ENCODE data around the gene CAPS. TPM values are rescaled to one million over a fixed set of nuclear protein-coding genes. Genes with fewer than 3 reads are reported as not detected.
A peak's percentile ranks its signal among the peaks of the same experiment; 100 is the strongest.

CAPS gene
- total RNA-seq, 1 donor from 2014 or later = 9.3 TPM

- no peak for TF ChIP-seq CTCF (IDR thresholded peaks at IDR 0.05; ENCODE audit: unreplicated experiment)
- peaks cover 7% of the 10 kb centered on the region for H3K27me3 Mint-ChIP-seq (ENCODE audit: unreplicated experiment)
- H3K9me3 Mint-ChIP-seq (ENCODE audit: unreplicated experiment) = no peaks in the 10 kb centered on the region
- H3K4me3 Mint-ChIP-seq (ENCODE audit: unreplicated experiment) = peak overlapping the region; percentile 25
- DNase-seq (ENCODE audit: low spot score) = no peak
- peak overlapping the region; percentile 48 for H3K27ac Mint-ChIP-seq (ENCODE audit: unreplicated experiment)
- H3K36me3 Mint-ChIP-seq (ENCODE audit: low read depth, unreplicated experiment) = peaks cover 9% of the 10 kb centered on the region
- peaks cover 64% of the 10 kb centered on the region for H3K4me1 Mint-ChIP-seq (ENCODE audit: unreplicated experiment)
Measured at GRCh38 chr19:5953030-5953589, 39.1 kb downstream of the CAPS start.

DNA sequence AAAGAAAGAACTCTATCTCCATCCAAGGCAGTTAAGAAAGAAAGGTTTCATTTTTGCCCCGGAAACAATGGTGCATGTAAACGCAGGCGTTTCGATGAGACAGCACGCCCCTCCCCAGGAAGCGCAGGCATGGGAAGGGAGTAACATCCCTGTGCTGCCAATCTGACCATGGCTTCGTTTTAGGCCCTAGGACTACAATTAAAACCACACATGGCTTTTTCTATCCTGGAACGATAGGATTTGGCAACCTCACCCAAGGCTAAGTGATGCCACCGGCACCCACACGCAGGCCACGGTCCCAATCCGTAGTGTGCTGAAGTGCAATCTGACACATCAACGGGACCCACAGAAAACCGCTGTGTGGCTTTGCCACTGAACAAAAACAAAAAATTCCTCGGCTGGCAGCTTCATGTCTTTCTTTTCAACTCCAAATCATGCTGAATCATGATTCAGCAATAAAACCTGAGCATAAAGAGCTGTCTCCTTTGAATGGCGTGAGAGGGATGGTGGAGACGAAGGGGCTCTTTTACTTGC is 39.7 kb downstream of the CAPS start:
- Mint-ChIP-seq H3K27ac (ENCODE audit: unreplicated experiment) (no peak overlapping the region), H3K9me3 (ENCODE audit: unreplicated experiment) (no peaks in the 10 kb centered on the region), H3K36me3 (ENCODE audit: low read depth, unreplicated experiment) (peaks cover 10% of the 10 kb centered on the region), H3K27me3 (ENCODE audit: unreplicated experiment) (peaks cover 7% of the 10 kb centered on the region), H3K4me3 (ENCODE audit: unreplicated experiment) (no peak overlapping the region), H3K4me1 (ENCODE audit: unreplicated experiment) (peaks cover 60% of the 10 kb centered on the region)
- TF ChIP-seq CTCF (IDR thresholded peaks at IDR 0.05; ENCODE audit: unreplicated experiment) = no peak
- DNase-seq (ENCODE audit: low spot score) = no peak

DNA sequence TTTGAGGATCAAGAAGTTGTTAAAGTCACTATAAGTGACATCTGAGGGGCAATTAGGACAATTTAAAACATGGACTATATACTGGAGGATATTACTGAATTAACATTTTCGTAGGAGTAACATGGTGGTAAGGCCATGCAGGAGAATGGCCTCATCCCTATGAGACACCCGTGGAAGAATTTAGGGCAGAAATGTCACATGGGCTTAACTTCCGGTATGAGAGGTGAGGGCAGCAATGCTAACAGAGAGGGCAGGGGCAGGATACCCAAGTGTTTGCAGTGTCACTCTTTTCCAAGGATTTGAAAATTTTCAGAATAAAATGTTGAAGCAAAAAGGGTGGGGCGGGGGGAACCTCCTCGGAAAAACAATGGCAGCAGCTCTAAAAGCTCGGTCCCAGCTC is 40.2 kb downstream of the CAPS start:
- H3K36me3 Mint-ChIP-seq (ENCODE audit: low read depth, unreplicated experiment) = peaks cover 6% of the 10 kb centered on the region
- no peak overlapping the region for H3K4me3 Mint-ChIP-seq (ENCODE audit: unreplicated experiment)
- H3K27ac Mint-ChIP-seq (ENCODE audit: unreplicated experiment) = peak overlapping the region; percentile 62
- peaks cover 55% of the 10 kb centered on the region for H3K4me1 Mint-ChIP-seq (ENCODE audit: unreplicated experiment)
- H3K9me3 Mint-ChIP-seq (ENCODE audit: unreplicated experiment) = no peaks in the 10 kb centered on the region
- peaks cover 7% of the 10 kb centered on the region for H3K27me3 Mint-ChIP-seq (ENCODE audit: unreplicated experiment)
- no peak for DNase-seq (ENCODE audit: low spot score)
- no peak for TF ChIP-seq CTCF (IDR thresholded peaks at IDR 0.05; ENCODE audit: unreplicated experiment)

DNA sequence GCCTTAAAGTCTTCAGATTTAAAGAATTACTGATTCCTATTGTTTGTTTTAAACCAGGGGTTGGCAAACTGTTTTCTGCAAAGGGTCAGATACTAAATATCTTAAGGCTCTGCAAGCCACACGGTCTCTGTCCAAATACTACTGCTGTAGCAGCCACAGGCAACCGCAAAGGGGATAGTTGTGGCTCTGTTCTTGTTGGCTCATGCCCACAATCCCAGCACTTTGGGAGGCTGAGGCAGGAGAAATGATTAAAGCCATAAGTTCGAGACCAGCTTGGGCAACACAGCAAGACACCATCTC is 41.5 kb downstream of the CAPS start:
- H3K4me1 Mint-ChIP-seq (ENCODE audit: unreplicated experiment) = peaks cover 48% of the 10 kb centered on the region
- no peak overlapping the region for H3K4me3 Mint-ChIP-seq (ENCODE audit: unreplicated experiment)
- DNase-seq (ENCODE audit: low spot score) = no peak
- no peak for TF ChIP-seq CTCF (IDR thresholded peaks at IDR 0.05; ENCODE audit: unreplicated experiment)
- peaks cover 9% of the 10 kb centered on the region for H3K36me3 Mint-ChIP-seq (ENCODE audit: low read depth, unreplicated experiment)
- no peak overlapping the region for H3K27ac Mint-ChIP-seq (ENCODE audit: unreplicated experiment)
- peaks cover 10% of the 10 kb centered on the region for H3K27me3 Mint-ChIP-seq (ENCODE audit: unreplicated experiment)
- no peaks in the 10 kb centered on the region for H3K9me3 Mint-ChIP-seq (ENCODE audit: unreplicated experiment)

- no peak for DNase-seq (ENCODE audit: low spot score)
- H3K4me1 Mint-ChIP-seq (ENCODE audit: unreplicated experiment) = peaks cover 48% of the 10 kb centered on the region
- no peak overlapping the region for H3K27ac Mint-ChIP-seq (ENCODE audit: unreplicated experiment)
- peaks cover 9% of the 10 kb centered on the region for H3K36me3 Mint-ChIP-seq (ENCODE audit: low read depth, unreplicated experiment)
- no peak for TF ChIP-seq CTCF (IDR thresholded peaks at IDR 0.05; ENCODE audit: unreplicated experiment)
- no peak overlapping the region for H3K4me3 Mint-ChIP-seq (ENCODE audit: unreplicated experiment)
- H3K9me3 Mint-ChIP-seq (ENCODE audit: unreplicated experiment) = no peaks in the 10 kb centered on the region
- peaks cover 12% of the 10 kb centered on the region for H3K27me3 Mint-ChIP-seq (ENCODE audit: unreplicated experiment)
Measured at GRCh38 chr19:5956323-5956722, 42.3 kb downstream of the CAPS start.

Data from endothelial cell (in vitro differentiated cells).